Keratinocyte (primary cell): ENCODE measurements around the gene EIF4E2.

Experiments
- CTCF ChIP-seq, 3 experiments: IDR thresholded peaks in 1 of 3; conservative IDR thresholded peaks in 1 of 3; optimal IDR thresholded peaks in 1 of 3; 2 replicates in 2 of 3; 3 replicates in 1 of 3; pipeline versions ENCODE3 to v1.5.1; 2011; ENCODE audit warnings: low read length in 3 of 3, mild to moderate bottlenecking in 3 of 3, moderate library complexity in 2 of 3, control low read depth in 1 of 3, inconsistent platforms in 1 of 3; ENCODE audit not compliant: insufficient read depth in 2 of 3; ENCODE audit errors: extremely low read depth in 1 of 3
- EZH2 ChIP-seq: IDR thresholded peaks from one replicate; pipeline ENCODE4 v1.6.1; 2012; ENCODE audit warnings: inconsistent platforms, mild to moderate bottlenecking, low read length, moderate library complexity

DNA sequence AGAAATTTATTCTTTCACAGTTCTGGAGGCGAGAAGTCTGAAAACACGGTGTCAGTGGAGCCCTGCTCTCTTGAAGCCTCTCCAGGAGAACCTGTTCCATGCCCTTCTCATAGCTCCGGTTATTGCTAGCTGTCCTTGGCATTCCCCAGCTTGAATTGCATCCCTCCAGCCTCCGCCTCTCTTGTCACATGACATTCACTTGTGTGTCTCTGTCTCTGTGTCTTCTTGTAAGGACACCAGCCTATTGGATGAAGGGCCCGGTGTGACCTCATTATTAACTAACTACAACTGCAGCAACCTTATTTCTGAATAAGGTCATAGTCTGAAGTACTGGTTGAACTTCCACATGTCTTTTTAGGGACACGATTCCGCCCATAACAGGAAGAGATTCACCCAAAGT, 34.9 kb upstream of the EIF4E2 start:
- TF ChIP-seq EZH2 (no peak), CTCF (optimal IDR thresholded peaks at IDR 0.05 in 1 of 3, IDR thresholded peaks at IDR 0.05 in 1 of 3, conservative IDR thresholded peaks at IDR 0.05 in 1 of 3; ENCODE audit: extremely low read depth in 1 of 3, insufficient read depth in 2 of 3, low read length in 3 of 3) (no peak)
